Measurements from ENCODE around the gene GPR141.
"Not testable (repeated sequence)": the region's sequence is repeated elsewhere in the genome, so short reads cannot be mapped to it uniquely, and the experiment has no call there.

The GPR141 gene

GRCh38 chr7:37675749-37676148 lies 7.8 kb upstream of the GPR141 start:
- no peak for FAIRE-seq
- DNase-seq (ENCODE audit: insufficient read length, low spot score), result no peak
- TF ChIP-seq POU2F2 (IDR thresholded peaks at IDR 0.05; ENCODE audit: low read depth, low read length), result no peak
- no peak for TF ChIP-seq POLR2AphosphoS5 (IDR thresholded peaks at IDR 0.05; ENCODE audit: low read depth, low read length)
- no peak for TF ChIP-seq POLR2A (IDR thresholded peaks at IDR 0.05; ENCODE audit: low read depth, low read length)
- no peak for TF ChIP-seq SPI1 (IDR thresholded peaks at IDR 0.05; ENCODE audit: low read depth, low read length)
- no peak for TF ChIP-seq TAF1 (IDR thresholded peaks at IDR 0.05; ENCODE audit: low read depth, low read length)
- no peak for TF ChIP-seq PAX5 (IDR thresholded peaks at IDR 0.05; ENCODE audit: insufficient read depth, low read length, severe bottlenecking)

DNA sequence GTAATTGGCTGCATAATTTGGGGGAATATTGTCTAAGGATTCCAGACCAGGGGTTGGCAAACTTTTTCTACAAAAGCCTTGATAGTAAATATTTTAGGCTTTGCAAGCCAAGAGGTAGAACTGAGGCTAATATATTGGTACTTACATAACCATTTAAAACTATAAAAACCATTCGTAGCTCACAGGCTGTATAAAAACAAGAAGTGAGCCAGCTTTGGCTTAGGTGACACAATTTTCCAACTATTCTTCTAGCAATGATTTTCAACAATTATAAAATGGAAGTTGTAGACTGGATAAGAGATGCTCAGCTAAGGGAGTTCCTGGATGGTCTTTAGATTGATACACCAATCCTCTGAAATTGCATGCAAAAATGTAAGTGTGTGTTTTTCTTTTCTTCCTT lies 1.4 kb downstream of the GPR141 start:
- TF ChIP-seq POLR2AphosphoS5 (IDR thresholded peaks at IDR 0.05; ENCODE audit: low read depth, low read length) (no peak), SPI1 (IDR thresholded peaks at IDR 0.05; ENCODE audit: low read depth, low read length) (peak; percentile 22), POLR2A (IDR thresholded peaks at IDR 0.05; ENCODE audit: low read depth, low read length) (no peak)
- peak; percentile 60 for FAIRE-seq
- DNase-seq (ENCODE audit: insufficient read length, low spot score), result no peak

GRCh38 chr7:37686556-37687345 lies 3.2 kb downstream of the GPR141 start:
- TF ChIP-seq SPI1 (IDR thresholded peaks at IDR 0.05; ENCODE audit: low read depth, low read length), result no peak
- TF ChIP-seq POLR2A (IDR thresholded peaks at IDR 0.05; ENCODE audit: low read depth, low read length), result no peak
- FAIRE-seq, result peak; percentile 75

GRCh38 chr7:37690206-37690605 lies 6.6 kb downstream of the GPR141 start:
- peak; percentile 70 for TF ChIP-seq SPI1 (IDR thresholded peaks at IDR 0.05; ENCODE audit: low read depth, low read length)
- TF ChIP-seq POU2F2 (IDR thresholded peaks at IDR 0.05; ENCODE audit: low read depth, low read length), result no peak
- FAIRE-seq, result peak; percentile 87
- no peak for DNase-seq (ENCODE audit: insufficient read length, low spot score)

More at GRCh38 chr7:37686556-37687345, 3.2 kb downstream of the GPR141 start:
- DNase-seq (ENCODE audit: insufficient read length, low spot score), result no peak

GRCh38 chr7:37694208-37695094 lies 10.9 kb downstream of the GPR141 start:
- peak; percentile 55 for FAIRE-seq
- TF ChIP-seq POU2F2 (IDR thresholded peaks at IDR 0.05; ENCODE audit: low read depth, low read length), result no peak
- TF ChIP-seq POLR2AphosphoS5 (IDR thresholded peaks at IDR 0.05; ENCODE audit: low read depth, low read length), result no peak
- TF ChIP-seq POLR2A (IDR thresholded peaks at IDR 0.05; ENCODE audit: low read depth, low read length), result no peak
- TF ChIP-seq SPI1 (IDR thresholded peaks at IDR 0.05; ENCODE audit: low read depth, low read length), result no peak
- TF ChIP-seq TAF1 (IDR thresholded peaks at IDR 0.05; ENCODE audit: low read depth, low read length), result no peak
- TF ChIP-seq PAX5 (IDR thresholded peaks at IDR 0.05; ENCODE audit: insufficient read depth, low read length, severe bottlenecking), result no peak
- no peak for DNase-seq (ENCODE audit: insufficient read length, low spot score)

- FAIRE-seq (no peak), DNase-seq (ENCODE audit: insufficient read length, low spot score) (no peak)
- TF ChIP-seq POU2F2 (IDR thresholded peaks at IDR 0.05; ENCODE audit: low read depth, low read length) (no peak), POLR2A (IDR thresholded peaks at IDR 0.05; ENCODE audit: low read depth, low read length) (no peak), POLR2AphosphoS5 (IDR thresholded peaks at IDR 0.05; ENCODE audit: low read depth, low read length) (no peak), SPI1 (IDR thresholded peaks at IDR 0.05; ENCODE audit: low read depth, low read length) (no peak), PAX5 (IDR thresholded peaks at IDR 0.05; ENCODE audit: insufficient read depth, low read length, severe bottlenecking) (no peak), TAF1 (IDR thresholded peaks at IDR 0.05; ENCODE audit: low read depth, low read length) (no peak)
Measured at GRCh38 chr7:37698276-37698675, 14.7 kb downstream of the GPR141 start.

DNA sequence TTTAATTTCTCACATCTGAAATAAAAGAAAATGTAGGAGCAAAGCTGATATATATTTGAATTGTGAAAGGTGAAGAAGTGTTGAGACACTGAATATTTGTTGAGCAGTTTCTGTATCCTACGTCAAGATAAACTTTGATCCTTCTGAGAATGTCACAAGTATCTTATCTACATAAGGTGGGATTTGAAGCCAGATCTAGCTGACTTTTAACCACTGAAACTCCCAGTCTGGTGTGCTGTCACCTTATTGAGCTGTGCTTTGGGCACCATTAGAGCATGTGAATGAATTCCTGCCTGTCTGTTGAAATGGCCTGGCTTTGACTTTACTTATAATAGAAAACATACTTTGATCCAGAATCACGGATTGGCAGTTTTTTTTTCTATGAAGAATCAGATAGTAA lies 15.2 kb downstream of the GPR141 start:
- TF ChIP-seq POLR2AphosphoS5 (IDR thresholded peaks at IDR 0.05; ENCODE audit: low read depth, low read length), result no peak
- TF ChIP-seq SPI1 (IDR thresholded peaks at IDR 0.05; ENCODE audit: low read depth, low read length), result no peak
- no peak for TF ChIP-seq PAX5 (IDR thresholded peaks at IDR 0.05; ENCODE audit: insufficient read depth, low read length, severe bottlenecking)
- TF ChIP-seq POLR2A (IDR thresholded peaks at IDR 0.05; ENCODE audit: low read depth, low read length), result no peak
- TF ChIP-seq TAF1 (IDR thresholded peaks at IDR 0.05; ENCODE audit: low read depth, low read length), result no peak
- TF ChIP-seq POU2F2 (IDR thresholded peaks at IDR 0.05; ENCODE audit: low read depth, low read length), result no peak
- DNase-seq (ENCODE audit: insufficient read length, low spot score), result no peak
- FAIRE-seq, result peak; percentile 28

GRCh38 chr7:37701769-37702168 lies 18.2 kb downstream of the GPR141 start:
- TF ChIP-seq TAF1 (IDR thresholded peaks at IDR 0.05; ENCODE audit: low read depth, low read length) (no peak), PAX5 (IDR thresholded peaks at IDR 0.05; ENCODE audit: insufficient read depth, low read length, severe bottlenecking) (no peak), POLR2A (IDR thresholded peaks at IDR 0.05; ENCODE audit: low read depth, low read length) (no peak), POLR2AphosphoS5 (IDR thresholded peaks at IDR 0.05; ENCODE audit: low read depth, low read length) (no peak), SPI1 (IDR thresholded peaks at IDR 0.05; ENCODE audit: low read depth, low read length) (no peak), POU2F2 (IDR thresholded peaks at IDR 0.05; ENCODE audit: low read depth, low read length) (no peak)
- FAIRE-seq (no peak), DNase-seq (ENCODE audit: insufficient read length, low spot score) (no peak)

DNA sequence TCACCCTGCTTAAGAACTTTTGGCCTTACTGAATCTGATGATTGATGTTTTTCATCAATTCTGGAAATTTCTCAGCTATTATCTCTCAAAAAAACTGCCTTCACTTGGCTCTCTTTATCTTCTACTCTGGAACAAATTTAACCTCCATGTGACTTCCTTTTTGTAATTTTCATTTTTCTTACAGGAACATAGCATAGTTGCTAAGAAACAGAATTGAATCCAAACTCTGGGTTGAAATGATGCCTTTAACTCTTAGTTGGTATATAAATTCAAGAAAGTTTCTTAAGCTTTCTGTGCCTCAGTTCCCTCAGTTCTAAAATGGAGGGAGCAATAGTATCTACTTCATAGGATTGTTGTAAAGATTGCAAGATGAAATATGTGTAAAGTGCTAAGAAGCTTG lies 19.8 kb downstream of the GPR141 start:
- DNase-seq (ENCODE audit: insufficient read length, low spot score), result no peak
- no peak for FAIRE-seq
- no peak for TF ChIP-seq PAX5 (IDR thresholded peaks at IDR 0.05; ENCODE audit: insufficient read depth, low read length, severe bottlenecking)
- TF ChIP-seq SPI1 (IDR thresholded peaks at IDR 0.05; ENCODE audit: low read depth, low read length), result no peak
- no peak for TF ChIP-seq POLR2A (IDR thresholded peaks at IDR 0.05; ENCODE audit: low read depth, low read length)
- TF ChIP-seq POU2F2 (IDR thresholded peaks at IDR 0.05; ENCODE audit: low read depth, low read length), result no peak
- no peak for TF ChIP-seq TAF1 (IDR thresholded peaks at IDR 0.05; ENCODE audit: low read depth, low read length)
- TF ChIP-seq POLR2AphosphoS5 (IDR thresholded peaks at IDR 0.05; ENCODE audit: low read depth, low read length), result no peak

DNA sequence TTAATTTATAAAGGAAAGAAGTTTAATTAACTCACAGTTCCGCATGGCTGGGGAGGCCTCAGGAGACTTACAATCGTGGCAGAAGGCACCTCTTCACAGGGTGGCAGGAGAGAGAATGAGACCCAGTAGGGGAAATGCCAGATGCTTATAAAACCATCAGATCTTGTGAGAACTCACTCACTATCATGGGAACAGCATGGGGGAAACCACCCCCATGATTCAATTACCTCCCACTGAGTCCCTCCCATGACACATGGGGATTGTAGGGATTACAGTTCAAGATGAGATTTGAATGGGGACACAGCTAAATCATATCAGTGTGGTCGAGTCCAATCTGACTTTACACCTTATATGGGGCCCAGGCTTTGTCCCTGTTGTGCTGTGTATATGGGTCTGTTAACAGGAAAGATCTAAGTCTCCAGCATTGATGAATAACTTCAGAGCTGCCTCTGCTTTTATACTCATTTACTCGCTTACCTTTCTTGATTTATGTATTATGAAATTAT lies 20.8 kb downstream of the GPR141 start:
- DNase-seq (ENCODE audit: insufficient read length, low spot score), result not testable (repeated sequence)
- peak; percentile 20 for FAIRE-seq
